Heart left ventricle (tissue), 16 donors: ENCODE data around the gene MYH14. TPM values are rescaled to one million over a fixed set of nuclear protein-coding genes. Genes with fewer than 3 reads are reported as not detected.

ENCODE experiments used
- ATAC-seq, 4 donors: fragments of 200-7000 bp; cut with Tn5 transposase; one replicate each; pipeline ENCODE4 v1.9.1; 2020 to 2022; ENCODE audit warnings: moderate library complexity in 4 of 4, mild to moderate bottlenecking in 3 of 4, moderate number of reproducible peaks in 1 of 4
- DNase-seq, 5 donors: peaks; one replicate each; pipeline ENCODE4 v3.0.0-alpha.2; 2020
- H3K27ac ChIP-seq, 12 donors: fragments of 200-600 bp; sonication (generic) in 4 of 12; one replicate each; pipeline versions ENCODE4 v1.5.0 to v1.8.0; 2016 to 2022; ENCODE audit warnings: mild to moderate bottlenecking in 2 of 12
- H3K27me3 ChIP-seq, 9 donors: fragments of 200-600 bp; sonication (generic) in 2 of 9; one replicate each; pipeline versions ENCODE4 v1.5.1 to v1.8.0; 2016 to 2022; ENCODE audit warnings: mild to moderate bottlenecking in 3 of 9
- H3K36me3 ChIP-seq, 9 donors: fragments of 200-600 bp; sonication (generic) in 2 of 9; one replicate each; pipeline versions ENCODE4 v1.5.0 to v1.8.0; 2018 to 2022; ENCODE audit warnings: mild to moderate bottlenecking in 2 of 9
- H3K4me1 ChIP-seq, 12 donors: fragments of 200-600 bp; sonication (generic) in 4 of 12; one replicate each; pipeline versions ENCODE4 v1.5.0 to v1.8.0; 2016 to 2022; ENCODE audit warnings: mild to moderate bottlenecking in 3 of 12
- H3K4me3 ChIP-seq, 12 donors: fragments of 200-600 bp; sonication (generic) in 4 of 12; one replicate each; pipeline versions ENCODE4 v1.5.0 to v1.8.0; 2017 to 2022; ENCODE audit warnings: mild to moderate bottlenecking in 9 of 12, moderate library complexity in 4 of 12
- H3K9me3 ChIP-seq, 12 donors: fragments of 200-600 bp; sonication (generic) in 4 of 12; one replicate each; pipeline versions ENCODE4 v1.5.0 to v1.8.0; 2016 to 2022; ENCODE audit warnings: mild to moderate bottlenecking in 1 of 12
- POLR2A ChIP-seq, 2 donors: fragments of 450-650 bp; IDR thresholded peaks; one replicate each; pipeline ENCODE4 v1.6.1; 2017; ENCODE audit warnings: antibody characterized with exemption in 2 of 2, mild to moderate bottlenecking in 2 of 2, moderate library complexity in 2 of 2
- WGBS, 4 donors: extraction: QIAGEN DNeasy Blood & Tissue Kit in 2 of 4; methylation state at CpG; one replicate each; pipeline versions ENCODE4 v1.1.5 to v1.1.7; 2013 to 2018; 5-methylcytosine and 5-hydroxymethylcytosine counted together
- intact Hi-C, 10 donors: fragments of 100-400 bp; cut with DNase I; formaldehyde crosslinking; loops; one replicate each; pipeline versions ENCODE4 v1.11.1 to v1.14.2; 2022
- polyA plus RNA-seq, 2 donors: library from polyadenylated mRNA; stranded (reverse); fragments of 200-250 nt; gene quantifications; one replicate each; pipeline ENCODE4 v1.2.3, GENCODE V29; 2013
- total RNA-seq, 9 donors: library from RNA; depleted of rRNA in 2 of 9; stranded (reverse); fragments of >200 nt in 2 of 9; fragmentation: NEBNext Ultra II Directional in 3 of 9; extraction: Animal tissue kit (Norgen Biotek cat#: 25700) in 3 of 9; gene quantifications; one replicate each; pipeline versions ENCODE4 v1.1.0 to v1.2.4, GENCODE V29; 2016 to 2023
- TF ChIP-seq, protein P1 (sequence below), 12 donors: fragments of 200-600 bp; sonication (generic) in 4 of 12; IDR thresholded peaks; one replicate each; pipeline versions ENCODE4 v1.5.0 to v1.8.0; 2018 to 2022; ENCODE audit warnings: antibody characterized with exemption in 12 of 12, mild to moderate bottlenecking in 5 of 12
- donor health status: ischemic (EF 13 %, LVEDD 7.1; RV severe dilation, severe dysfunction).
- donor health status: healthy with polysubstance abuse.
- donor health status: DM: no; HTN: yes; CAD: no.
- donor health status: DM: no; HTN: no; CAD: no.
- donor health status: ischemic (EF 25% LVEDD 6.9; RV normal size, moderate dysfunction).
- donor health status: ischemic (EF 25% LVEDD 5.7; RV mildly dilated, moderate dysfunction).
- donor health status: healthy.
- donor health status: DM: yes; HTN: yes; CAD: no.
- donor health status: ischemic (EF 35%, LVEDD 5.7; RV mildly dilated, moderate dysfunction).
- donor health status: nonischemic (EF 11% LVEDD 7.7; RV severe dilation, severe dysfunction).
- donor health status: DM: yes; HTN: yes; CAD: no.
- donor health status: PGD.
- donor health status: ischemic (EF 29% LVEDD 5.4; RV normal size, mild dysfunction).
- donor health status: nonischemic (EF 23%, LVEDD 6.1; RV moderate dilation, normal function).

MYH14 gene
- total and polyA plus RNA-seq, 11 donors = 45.8 to 132 (median 90.5) TPM

DNA sequence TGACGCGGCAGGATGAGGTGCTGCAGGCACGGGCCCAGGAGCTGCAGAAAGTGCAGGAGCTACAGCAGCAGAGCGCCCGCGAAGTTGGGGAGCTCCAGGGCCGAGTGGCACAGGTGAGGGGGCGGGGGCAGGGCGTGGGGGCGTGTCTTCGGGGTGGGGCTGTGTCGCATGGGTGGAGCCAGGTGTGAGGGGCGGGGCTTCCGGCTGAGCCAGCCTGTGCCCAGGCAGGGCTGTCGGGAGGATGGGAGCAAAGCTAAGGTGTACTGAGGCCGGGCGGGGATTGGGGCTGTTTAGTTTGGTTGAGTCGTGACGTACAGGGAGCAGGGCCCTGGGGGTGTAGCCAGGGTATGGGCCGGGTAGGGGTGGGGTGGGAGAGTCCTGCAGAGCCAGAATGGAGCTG is 63.5 kb downstream of the MYH14 start:
- WGBS, 4 donors = 29 to 42% (median 38%) methylated on average over 6 to 20 of the region's 20 CpGs

GRCh38 chr19:50268041-50268440 is 64.6 kb downstream of the MYH14 start:
- DNase-seq (no peak), ATAC-seq (no peak)
- no peak overlapping the region for H3K27ac ChIP-seq
- WGBS, 4 donors = 74 to 84% (median 78%) methylated on average over 13 of the region's 13 CpGs
- intact Hi-C loops = no loop called here
- H3K4me1 ChIP-seq = peaks cover 0 to 4% (median 0%) of the 10 kb centered on the region in 12 donors
- TF ChIP-seq, protein P1, sequence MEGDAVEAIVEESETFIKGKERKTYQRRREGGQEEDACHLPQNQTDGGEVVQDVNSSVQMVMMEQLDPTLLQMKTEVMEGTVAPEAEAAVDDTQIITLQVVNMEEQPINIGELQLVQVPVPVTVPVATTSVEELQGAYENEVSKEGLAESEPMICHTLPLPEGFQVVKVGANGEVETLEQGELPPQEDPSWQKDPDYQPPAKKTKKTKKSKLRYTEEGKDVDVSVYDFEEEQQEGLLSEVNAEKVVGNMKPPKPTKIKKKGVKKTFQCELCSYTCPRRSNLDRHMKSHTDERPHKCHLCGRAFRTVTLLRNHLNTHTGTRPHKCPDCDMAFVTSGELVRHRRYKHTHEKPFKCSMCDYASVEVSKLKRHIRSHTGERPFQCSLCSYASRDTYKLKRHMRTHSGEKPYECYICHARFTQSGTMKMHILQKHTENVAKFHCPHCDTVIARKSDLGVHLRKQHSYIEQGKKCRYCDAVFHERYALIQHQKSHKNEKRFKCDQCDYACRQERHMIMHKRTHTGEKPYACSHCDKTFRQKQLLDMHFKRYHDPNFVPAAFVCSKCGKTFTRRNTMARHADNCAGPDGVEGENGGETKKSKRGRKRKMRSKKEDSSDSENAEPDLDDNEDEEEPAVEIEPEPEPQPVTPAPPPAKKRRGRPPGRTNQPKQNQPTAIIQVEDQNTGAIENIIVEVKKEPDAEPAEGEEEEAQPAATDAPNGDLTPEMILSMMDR (IDR thresholded peaks at IDR 0.05) = no peak
- no peak for TF ChIP-seq POLR2A (IDR thresholded peaks at IDR 0.05)
- no peaks in the 10 kb centered on the region for H3K27me3 ChIP-seq
- H3K9me3 ChIP-seq = no peaks in the 10 kb centered on the region
- peaks cover 0 to 30% (median 5%) of the 10 kb centered on the region in 9 donors for H3K36me3 ChIP-seq
- H3K4me3 ChIP-seq = no peak overlapping the region

More for the DNA sequence above, 63.5 kb downstream of the MYH14 start:
- Histone ChIP-seq H3K27me3 (no peaks in the 10 kb centered on the region), H3K27ac (no peak overlapping the region), H3K36me3 (peaks cover 0 to 28% (median 4%) of the 10 kb centered on the region in 9 donors), H3K4me1 (peaks cover 0 to 4% (median 0%) of the 10 kb centered on the region in 12 donors), H3K4me3 (no peak overlapping the region), H3K9me3 (no peaks in the 10 kb centered on the region)
- peak in 1 of 4 donors; percentile 35 for ATAC-seq
- intact Hi-C loops = no loop called here
- TF ChIP-seq, protein P1 (IDR thresholded peaks at IDR 0.05) = no peak
- DNase-seq = no peak

DNA sequence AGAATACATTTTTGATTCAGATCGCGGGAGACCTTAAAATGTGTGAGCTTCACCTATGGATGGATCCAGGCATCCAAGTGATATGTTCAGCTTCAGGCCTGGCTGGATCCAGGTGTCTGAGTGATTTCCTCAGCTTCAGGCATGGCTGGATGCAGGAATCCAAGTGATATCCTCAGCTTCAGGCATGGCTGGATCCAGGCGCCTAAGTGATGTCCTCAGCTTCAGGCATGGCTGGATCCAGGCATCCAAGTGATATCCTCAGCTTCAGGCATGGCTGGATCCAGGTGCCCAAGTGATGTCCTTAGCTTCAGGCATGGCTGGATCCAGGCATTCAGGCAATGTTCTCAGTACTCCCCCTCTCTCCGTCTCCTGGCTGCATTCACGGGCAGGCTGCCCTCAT is 65.1 kb downstream of the MYH14 start:
- H3K4me3 ChIP-seq = no peak overlapping the region
- DNase-seq (no peak), ATAC-seq (no peak)
- TF ChIP-seq POLR2A (IDR thresholded peaks at IDR 0.05) = no peak
- TF ChIP-seq, protein P1 (IDR thresholded peaks at IDR 0.05) = no peak
- no peaks in the 10 kb centered on the region for H3K9me3 ChIP-seq
- peaks cover 0 to 29% (median 5%) of the 10 kb centered on the region in 9 donors for H3K36me3 ChIP-seq
- peaks cover 0 to 4% (median 0%) of the 10 kb centered on the region in 12 donors for H3K4me1 ChIP-seq
- no peaks in the 10 kb centered on the region for H3K27me3 ChIP-seq
- no peak overlapping the region for H3K27ac ChIP-seq
- 88 to 96% (median 92%) methylated on average over 5 of the region's 5 CpGs for WGBS, 4 donors
- intact Hi-C loops = no loop called here

DNA sequence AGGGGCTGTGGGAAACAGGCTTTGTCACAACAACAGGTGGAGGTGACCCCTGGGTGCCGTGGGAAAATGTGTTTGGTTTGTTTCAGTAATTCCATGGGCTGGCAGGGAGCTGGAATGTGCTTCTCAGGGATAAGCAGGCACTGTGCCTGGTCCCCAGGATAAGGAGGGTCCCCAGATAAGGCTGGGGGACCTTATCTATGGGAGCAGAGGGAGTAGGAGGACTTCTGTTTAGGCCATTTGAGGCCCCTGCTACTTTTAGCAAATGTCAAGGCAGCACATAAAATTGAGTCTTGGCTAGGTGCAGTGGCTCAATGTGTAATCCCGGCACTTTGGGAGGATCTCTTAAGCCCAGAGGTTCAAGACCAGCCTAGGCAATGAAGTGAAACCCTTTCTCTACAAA is 66.2 kb downstream of the MYH14 start:
- TF ChIP-seq, protein P1 (IDR thresholded peaks at IDR 0.05) = no peak
- no peak for TF ChIP-seq POLR2A (IDR thresholded peaks at IDR 0.05)
- Histone ChIP-seq H3K4me1 (peaks cover 0 to 4% (median 0%) of the 10 kb centered on the region in 12 donors), H3K27me3 (no peaks in the 10 kb centered on the region), H3K9me3 (no peaks in the 10 kb centered on the region), H3K36me3 (peaks cover 0 to 32% (median 5%) of the 10 kb centered on the region in 9 donors), H3K4me3 (no peak overlapping the region), H3K27ac (no peak overlapping the region)
- 23 to 36% (median 24%) methylated on average over 2 of the region's 2 CpGs for WGBS, 4 donors
- intact Hi-C loops = no loop called here
- peak in 1 of 4 donors; percentile 16 for ATAC-seq
- DNase-seq = no peak
